ENCODE results near the gene TRAPPC11.

DNA sequence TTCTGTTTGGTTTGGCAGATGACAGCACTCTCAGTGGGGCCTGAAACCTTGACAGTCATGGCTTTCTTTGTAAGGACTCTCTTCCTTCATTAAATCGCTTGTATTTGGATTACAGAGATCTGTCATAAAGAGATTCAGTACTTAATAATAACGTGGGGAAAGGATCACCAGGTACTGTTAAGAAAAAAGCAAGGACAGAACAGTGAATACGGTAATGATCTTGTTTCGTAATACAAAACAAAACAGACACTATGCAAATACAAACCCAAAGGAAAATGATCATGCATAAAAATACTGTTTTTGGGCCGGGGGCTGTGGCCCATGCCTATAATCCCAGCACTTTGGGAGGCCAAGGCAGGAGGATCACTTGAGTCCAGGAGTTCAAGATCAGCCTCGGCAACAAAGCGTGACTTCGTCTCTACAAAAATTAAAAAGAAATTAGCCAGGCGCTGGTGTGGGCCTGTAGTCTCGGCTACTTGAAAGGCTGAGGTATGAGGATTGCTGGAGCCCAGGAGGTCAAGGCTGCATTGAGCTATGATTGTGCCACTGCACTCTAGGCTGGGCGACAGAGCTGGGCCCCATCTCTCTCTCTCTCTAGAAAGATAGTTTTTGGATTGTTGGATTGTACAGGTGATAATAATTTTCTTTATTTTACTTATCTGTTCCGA, 64.6 kb downstream of the TRAPPC11 start:
- TF ChIP-seq, protein P1, sequence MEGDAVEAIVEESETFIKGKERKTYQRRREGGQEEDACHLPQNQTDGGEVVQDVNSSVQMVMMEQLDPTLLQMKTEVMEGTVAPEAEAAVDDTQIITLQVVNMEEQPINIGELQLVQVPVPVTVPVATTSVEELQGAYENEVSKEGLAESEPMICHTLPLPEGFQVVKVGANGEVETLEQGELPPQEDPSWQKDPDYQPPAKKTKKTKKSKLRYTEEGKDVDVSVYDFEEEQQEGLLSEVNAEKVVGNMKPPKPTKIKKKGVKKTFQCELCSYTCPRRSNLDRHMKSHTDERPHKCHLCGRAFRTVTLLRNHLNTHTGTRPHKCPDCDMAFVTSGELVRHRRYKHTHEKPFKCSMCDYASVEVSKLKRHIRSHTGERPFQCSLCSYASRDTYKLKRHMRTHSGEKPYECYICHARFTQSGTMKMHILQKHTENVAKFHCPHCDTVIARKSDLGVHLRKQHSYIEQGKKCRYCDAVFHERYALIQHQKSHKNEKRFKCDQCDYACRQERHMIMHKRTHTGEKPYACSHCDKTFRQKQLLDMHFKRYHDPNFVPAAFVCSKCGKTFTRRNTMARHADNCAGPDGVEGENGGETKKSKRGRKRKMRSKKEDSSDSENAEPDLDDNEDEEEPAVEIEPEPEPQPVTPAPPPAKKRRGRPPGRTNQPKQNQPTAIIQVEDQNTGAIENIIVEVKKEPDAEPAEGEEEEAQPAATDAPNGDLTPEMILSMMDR (IDR thresholded peaks at IDR 0.05) = no peak
- TF ChIP-seq POLR2A (IDR thresholded peaks at IDR 0.05) (no peak), POLR2AphosphoS5 (IDR thresholded peaks at IDR 0.05) (no peak)

All from stomach (tissue), 4 donors.